ENCODE measurements around the gene ZNF425.

DNA sequence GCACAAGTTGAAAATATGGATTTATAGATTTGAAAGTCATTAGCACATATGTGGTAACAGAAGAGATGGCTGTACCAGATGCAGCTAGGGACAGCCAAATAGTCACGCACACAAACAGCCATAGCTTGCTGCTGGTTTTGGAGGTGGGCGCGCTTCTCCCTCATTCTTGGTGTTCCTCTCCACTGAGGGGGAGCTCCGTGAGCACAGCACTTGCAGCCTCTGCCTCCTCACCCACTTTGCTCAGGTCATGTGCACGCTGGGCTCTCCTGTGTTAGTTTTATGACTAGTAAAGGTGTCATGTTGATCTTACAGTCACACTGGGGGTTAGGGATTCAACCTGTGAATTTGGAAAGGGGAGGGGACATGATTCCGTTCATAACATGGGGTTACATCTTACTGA is 27.1 kb downstream of the ZNF425 start:
- no peak for TF ChIP-seq POLR2A (IDR thresholded peaks at IDR 0.05)
- TF ChIP-seq, protein P1, sequence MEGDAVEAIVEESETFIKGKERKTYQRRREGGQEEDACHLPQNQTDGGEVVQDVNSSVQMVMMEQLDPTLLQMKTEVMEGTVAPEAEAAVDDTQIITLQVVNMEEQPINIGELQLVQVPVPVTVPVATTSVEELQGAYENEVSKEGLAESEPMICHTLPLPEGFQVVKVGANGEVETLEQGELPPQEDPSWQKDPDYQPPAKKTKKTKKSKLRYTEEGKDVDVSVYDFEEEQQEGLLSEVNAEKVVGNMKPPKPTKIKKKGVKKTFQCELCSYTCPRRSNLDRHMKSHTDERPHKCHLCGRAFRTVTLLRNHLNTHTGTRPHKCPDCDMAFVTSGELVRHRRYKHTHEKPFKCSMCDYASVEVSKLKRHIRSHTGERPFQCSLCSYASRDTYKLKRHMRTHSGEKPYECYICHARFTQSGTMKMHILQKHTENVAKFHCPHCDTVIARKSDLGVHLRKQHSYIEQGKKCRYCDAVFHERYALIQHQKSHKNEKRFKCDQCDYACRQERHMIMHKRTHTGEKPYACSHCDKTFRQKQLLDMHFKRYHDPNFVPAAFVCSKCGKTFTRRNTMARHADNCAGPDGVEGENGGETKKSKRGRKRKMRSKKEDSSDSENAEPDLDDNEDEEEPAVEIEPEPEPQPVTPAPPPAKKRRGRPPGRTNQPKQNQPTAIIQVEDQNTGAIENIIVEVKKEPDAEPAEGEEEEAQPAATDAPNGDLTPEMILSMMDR (IDR thresholded peaks at IDR 0.05): no peak

All from heart left ventricle (tissue), 13 donors.